ENCODE results near the gene TRIP12. TPM values are rescaled to one million over a fixed set of nuclear protein-coding genes. Genes with fewer than 3 reads are reported as not detected.
A peak's percentile ranks its signal among the peaks of the same experiment; 100 is the strongest.
"Not testable (repeated sequence)": the region's sequence is repeated elsewhere in the genome, so short reads cannot be mapped to it uniquely, and the experiment has no call there.

The TRIP12 gene
- total and polyA plus RNA-seq, 8 donors, result 13.4 to 342 (median 117) TPM

DNA sequence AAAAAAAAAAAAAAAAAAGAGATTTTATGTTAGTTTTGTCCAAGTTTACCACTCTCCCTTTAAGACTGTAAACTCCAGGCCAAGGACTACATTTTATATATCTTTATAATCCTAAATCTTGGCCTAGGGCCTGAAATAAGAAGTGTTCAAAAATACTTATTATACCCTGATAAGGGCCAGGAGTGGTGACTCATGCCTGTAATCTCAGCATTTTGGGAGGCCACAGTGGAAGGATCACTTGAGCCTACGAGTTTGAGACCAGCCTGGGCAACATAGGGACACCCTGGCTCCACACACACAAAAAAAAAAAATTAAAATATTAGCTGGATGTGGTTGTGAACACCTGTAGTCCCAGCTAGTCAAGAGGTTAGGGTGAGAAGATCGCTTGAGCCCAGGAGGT is 12.7 kb downstream of the TRIP12 start:
- no peak for DNase-seq
- Histone ChIP-seq H3K4me1 (peaks cover 8 to 61% (median 36%) of the 10 kb centered on the region in 4 donors), H3K27me3 (no peaks in the 10 kb centered on the region), H3K9me3 (no peaks in the 10 kb centered on the region), H3K27ac (no peak overlapping the region), H3K36me3 (peaks cover 7 to 37% (median 29%) of the 10 kb centered on the region in 4 donors), H3K4me3 (no peak overlapping the region)
- WGBS, 5 donors, result 55 to 79% (median 59%) methylated on average over 2 of the region's 2 CpGs
- TF ChIP-seq POLR2A (IDR thresholded peaks at IDR 0.05) (no peak), POLR2AphosphoS5 (IDR thresholded peaks at IDR 0.05) (no peak), EP300 (IDR thresholded peaks at IDR 0.05) (no peak), CTCF (IDR thresholded peaks at IDR 0.05) (no peak)
- intact Hi-C loops (cut with DNase I; ENCODE audit: low total_unique reads), result no loop called here

- H3K4me3 ChIP-seq, result no peak overlapping the region
- no peaks in the 10 kb centered on the region for H3K9me3 ChIP-seq
- peaks cover 7 to 53% (median 37%) of the 10 kb centered on the region in 4 donors for H3K36me3 ChIP-seq
- DNase-seq, result no peak
- H3K4me1 ChIP-seq, result peaks cover 8 to 60% (median 32%) of the 10 kb centered on the region in 4 donors
- TF ChIP-seq POLR2A (IDR thresholded peaks at IDR 0.05) (no peak), POLR2AphosphoS5 (IDR thresholded peaks at IDR 0.05) (no peak), CTCF (IDR thresholded peaks at IDR 0.05) (no peak), EP300 (IDR thresholded peaks at IDR 0.05) (no peak)
- 76 to 93% (median 91%) methylated on average over 2 of the region's 2 CpGs for WGBS, 5 donors
- H3K27me3 ChIP-seq, result no peaks in the 10 kb centered on the region
- intact Hi-C loops (cut with DNase I; ENCODE audit: low total_unique reads), result no loop called here
- H3K27ac ChIP-seq, result no peak overlapping the region
These were observed 16.2 kb downstream of the TRIP12 start for GRCh38 chr2:229905601-229906000.

DNA sequence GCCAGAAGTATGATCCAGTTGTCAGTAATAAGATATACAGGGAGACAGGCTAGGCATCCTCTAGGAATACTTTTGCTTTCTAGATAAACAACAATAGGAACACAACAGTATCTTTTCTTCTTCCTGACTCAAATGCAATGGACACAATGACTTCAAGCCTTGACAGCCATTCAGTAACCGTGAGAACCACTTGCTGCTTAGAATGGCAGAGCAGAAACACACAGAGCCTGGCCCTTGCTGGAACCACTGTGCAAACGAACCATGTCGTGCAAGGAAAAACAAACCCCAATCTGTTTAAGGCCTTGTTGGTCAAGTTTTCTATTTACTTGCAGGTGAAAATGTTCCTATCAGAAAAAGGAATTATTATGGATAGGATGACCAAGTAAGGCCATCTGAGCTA is 18.8 kb downstream of the TRIP12 start:
- DNase-seq, result no peak
- intact Hi-C loops (cut with DNase I; ENCODE audit: low total_unique reads), result no loop called here
- H3K4me1 ChIP-seq, result peaks cover 14 to 60% (median 36%) of the 10 kb centered on the region in 4 donors
- WGBS, 5 donors, result 35 to 64% (median 55%) methylated on average over 3 of the region's 3 CpGs
- H3K4me3 ChIP-seq, result no peak overlapping the region
- no peak overlapping the region for H3K27ac ChIP-seq
- H3K36me3 ChIP-seq, result peaks cover 0 to 53% (median 26%) of the 10 kb centered on the region in 4 donors
- no peaks in the 10 kb centered on the region for H3K27me3 ChIP-seq
- no peaks in the 10 kb centered on the region for H3K9me3 ChIP-seq
- TF ChIP-seq POLR2A (IDR thresholded peaks at IDR 0.05) (no peak), CTCF (IDR thresholded peaks at IDR 0.05) (no peak), EP300 (IDR thresholded peaks at IDR 0.05) (no peak)

- WGBS, 5 donors, result 47 to 60% (median 57%) methylated on average over 3 of the region's 3 CpGs
- Histone ChIP-seq H3K4me3 (no peak overlapping the region), H3K27me3 (no peaks in the 10 kb centered on the region), H3K4me1 (peaks cover 14 to 66% (median 41%) of the 10 kb centered on the region in 4 donors), H3K27ac (no peak overlapping the region), H3K36me3 (peaks cover 0 to 42% (median 17%) of the 10 kb centered on the region in 4 donors), H3K9me3 (no peaks in the 10 kb centered on the region)
- TF ChIP-seq POLR2A (IDR thresholded peaks at IDR 0.05) (no peak), EP300 (IDR thresholded peaks at IDR 0.05) (no peak), CTCF (IDR thresholded peaks at IDR 0.05) (no peak), POLR2AphosphoS5 (IDR thresholded peaks at IDR 0.05) (no peak)
- intact Hi-C loops (cut with DNase I; ENCODE audit: low total_unique reads), result no loop called here
- DNase-seq, result peak in 1 of 2 donors; percentile 23
These were observed 20.0 kb downstream of the TRIP12 start for GRCh38 chr2:229901819-229902218.

- WGBS, 5 donors, result 88 to 94% (median 90%) methylated on average over 9 of the region's 9 CpGs
- H3K9me3 ChIP-seq; DNase-seq; H3K4me3 ChIP-seq; H3K27ac ChIP-seq; intact Hi-C loops (cut with DNase I; ENCODE audit: low total_unique reads); H3K27me3 ChIP-seq: not testable (repeated sequence)
- Histone ChIP-seq H3K4me1 (peaks cover 14 to 75% (median 42%) of the 10 kb centered on the region in 4 donors), H3K36me3 (peaks cover 0 to 37% (median 14%) of the 10 kb centered on the region in 4 donors)
These were observed 21.3 kb downstream of the TRIP12 start for GRCh38 chr2:229900514-229900913.
